Measurements from ENCODE around the gene PLA2G4A. TPM values are rescaled to one million over a fixed set of nuclear protein-coding genes. Genes with fewer than 3 reads are reported as not detected.

Gene PLA2G4A
- polyA plus RNA-seq, 1 of the 3 experiments (the other 2 are of a cell fraction): 0.26 TPM

GRCh38 chr1:186880982-186881381, 52.2 kb downstream of the PLA2G4A start:
- Histone ChIP-seq H4K20me1 (ENCODE audit: insufficient read depth) (no peaks in the 10 kb centered on the region), H2AFZ (ENCODE audit: low read depth) (peak overlapping the region; percentile 50; the same call in 1 of the 2 replicates), H3K27ac (ENCODE audit: low read depth in 2 of 2, low read length in 1 of 2) (no peak overlapping the region), H3K4me1 (ENCODE audit: control insufficient read depth in 1 of 2, insufficient read depth in 2 of 2, low read depth in 1 of 2, low read length in 1 of 2) (peaks cover 0 to 5% of the 10 kb centered on the region in 2 experiments; a peak in 2 of 4 replicates), H3K4me3 (ENCODE audit: low read depth in 2 of 2, low read length in 1 of 2) (no peak overlapping the region), H3K27me3 (ENCODE audit: insufficient read depth) (no peaks in the 10 kb centered on the region), H3K36me3 (replicated peaks in 1 of 2; ENCODE audit: control insufficient read depth in 1 of 2, insufficient read depth in 2 of 2, low read length in 1 of 2) (no peaks in the 10 kb centered on the region), H3K79me2 (ENCODE audit: insufficient read depth) (no peaks in the 10 kb centered on the region), H3K9ac (no peak overlapping the region), H3K9me3 (no peaks in the 10 kb centered on the region; the same call in 1 of the 2 replicates), H3F3A (replicated peaks; ENCODE audit: insufficient read depth) (no peaks in the 10 kb centered on the region), H3K4me2 (no peak overlapping the region; the same call in 1 of the 2 replicates), H3K9me2 (no peaks in the 10 kb centered on the region)
- TF ChIP-seq JUND (IDR thresholded peaks at IDR 0.05): no peak
- TF ChIP-seq CHD2 (IDR thresholded peaks at IDR 0.05; ENCODE audit: low read length, partially characterized antibody): no peak
- TF ChIP-seq GABPA (IDR thresholded peaks at IDR 0.05; ENCODE audit: low read depth): no peak
- no peak for TF ChIP-seq TAF1 (IDR thresholded peaks at IDR 0.05; ENCODE audit: borderline replicate concordance, low read depth, low read length)
- TF ChIP-seq NFIC (IDR thresholded peaks at IDR 0.05; ENCODE audit: borderline replicate concordance): no peak
- TF ChIP-seq USF2 (IDR thresholded peaks at IDR 0.05; ENCODE audit: borderline replicate concordance, low read depth, low read length): no peak
- TF ChIP-seq RCOR1 (IDR thresholded peaks at IDR 0.05; ENCODE audit: low read length): no peak
- no peak for TF ChIP-seq TCF12 (IDR thresholded peaks at IDR 0.05)
- TF ChIP-seq FOXM1 (IDR thresholded peaks at IDR 0.05; ENCODE audit: low read depth): no peak
- no peak for TF ChIP-seq PBX3 (IDR thresholded peaks at IDR 0.05)
- no peak for TF ChIP-seq FOXJ3 (CRISPR knock-in tag; IDR thresholded peaks at IDR 0.05)
- TF ChIP-seq USF1 (IDR thresholded peaks at IDR 0.05; ENCODE audit: borderline replicate concordance, low read depth): no peak
- TF ChIP-seq IRF3 (IDR thresholded peaks at IDR 0.05; ENCODE audit: low read depth, low read length): no peak
- no peak for TF ChIP-seq TEAD4 (IDR thresholded peaks at IDR 0.05; ENCODE audit: borderline replicate concordance, insufficient read depth)
- TF ChIP-seq NRF1 (IDR thresholded peaks at IDR 0.05; ENCODE audit: low read depth, low read length): no peak
- TF ChIP-seq EZH2phosphoT487 (IDR thresholded peaks at IDR 0.05; ENCODE audit: borderline replicate concordance, low read depth): no peak
- TF ChIP-seq MEF2A (IDR thresholded peaks at IDR 0.05; ENCODE audit: borderline replicate concordance, low read depth): no peak
- no peak for TF ChIP-seq MXI1 (IDR thresholded peaks at IDR 0.05; ENCODE audit: low read depth, low read length)
- no peak for TF ChIP-seq CTCF (IDR thresholded peaks at IDR 0.05)
- no peak for TF ChIP-seq RFX5 (IDR thresholded peaks at IDR 0.05; ENCODE audit: low read length)
- ChIA-PET CTCF (no interaction called here), POLR2A (no interaction called here)
- DNase-seq: no peak
- WGBS (ENCODE audit: low lambda C conversion rate): 16% methylated on average over 1 of the region's 1 CpG
